Liver (tissue), 9 donors: ENCODE data around the gene EEFSEC. TPM values are rescaled to one million over a fixed set of nuclear protein-coding genes. Genes with fewer than 3 reads are reported as not detected.

Source experiments
- DNase-seq: peaks from one replicate; pipeline ENCODE4 v3.0.0-alpha.2; 2017; ENCODE audit warnings: low spot score
- H3K27ac ChIP-seq, 2 donors: one replicate each; pipeline ENCODE4 v1.7.0; 2013; ENCODE audit warnings: inconsistent platforms in 2 of 2, low read length in 2 of 2, control low read depth in 1 of 2, low read depth in 1 of 2, mild to moderate bottlenecking in 1 of 2
- H3K27me3 ChIP-seq, 4 donors: one replicate each; pipeline versions ENCODE4 v1.6.1 to v1.7.0; 2013; ENCODE audit warnings: low read length in 3 of 4, inconsistent platforms in 1 of 4, mild to moderate bottlenecking in 1 of 4, moderate library complexity in 1 of 4; ENCODE audit not compliant: control insufficient read depth in 4 of 4, insufficient read depth in 4 of 4
- H3K36me3 ChIP-seq, 4 donors: one replicate each; pipeline versions ENCODE4 v1.6.1 to v1.7.0; 2013; ENCODE audit warnings: low read length in 3 of 4, mild to moderate bottlenecking in 3 of 4, low read depth in 1 of 4, moderate library complexity in 1 of 4; ENCODE audit not compliant: control insufficient read depth in 4 of 4, insufficient read depth in 3 of 4
- H3K4me1 ChIP-seq, 4 donors: one replicate each; pipeline versions ENCODE4 v1.6.1 to v1.7.0; 2013; ENCODE audit warnings: low read length in 3 of 4, mild to moderate bottlenecking in 3 of 4, moderate library complexity in 1 of 4; ENCODE audit not compliant: control insufficient read depth in 4 of 4, insufficient read depth in 4 of 4
- H3K4me3 ChIP-seq, 3 donors: one replicate each; pipeline versions ENCODE4 v1.6.1 to v1.7.0; 2013; ENCODE audit warnings: low read length in 3 of 3, control low read depth in 1 of 3, low read depth in 1 of 3, mild to moderate bottlenecking in 1 of 3
- H3K9ac ChIP-seq, 2 donors: one replicate each; pipeline ENCODE4 v1.7.0; 2013; ENCODE audit warnings: low read length in 2 of 2, mild to moderate bottlenecking in 2 of 2, moderate library complexity in 2 of 2, control low read depth in 1 of 2, low read depth in 1 of 2
- H3K9me3 ChIP-seq, 4 donors: one replicate each; pipeline versions ENCODE4 v1.6.1 to v1.7.0; 2013; ENCODE audit warnings: low read length in 3 of 4; ENCODE audit not compliant: control insufficient read depth in 4 of 4
- CTCF ChIP-seq: fragments of 150-350 bp; IDR thresholded peaks from 2 replicates; pipeline ENCODE4 v1.5.1; 2017; ENCODE audit warnings: improper control_type of control experiment, low read depth, low read length; ENCODE audit not compliant: missing input control
- EGR1 ChIP-seq, 2 donors: IDR thresholded peaks; 2 replicates each; pipeline ENCODE4 v1.6.1; 2016 to 2018; ENCODE audit warnings: antibody characterized with exemption in 2 of 2, low read depth in 2 of 2
- FOXA1 ChIP-seq: IDR thresholded peaks from 2 replicates; pipeline ENCODE4 v1.6.1; 2016; ENCODE audit warnings: antibody characterized with exemption
- FOXA2 ChIP-seq: IDR thresholded peaks from 2 replicates; pipeline ENCODE4 v1.6.1; 2016; ENCODE audit warnings: antibody characterized with exemption
- GABPA ChIP-seq, 2 donors: IDR thresholded peaks in 1 of 2; conservative IDR thresholded peaks in 1 of 2; 2 replicates each; pipeline ENCODE4 v1.6.1; 2016; ENCODE audit warnings: antibody characterized with exemption in 2 of 2, mild to moderate bottlenecking in 1 of 2, moderate library complexity in 1 of 2
- HNF4A ChIP-seq, 2 donors: conservative IDR thresholded peaks; 2 replicates each; pipeline ENCODE4 v1.6.1; 2016; ENCODE audit warnings: antibody characterized with exemption in 2 of 2, mild to moderate bottlenecking in 2 of 2
- HNF4G ChIP-seq: IDR thresholded peaks from 2 replicates; pipeline ENCODE4 v1.6.1; 2016; ENCODE audit warnings: antibody characterized with exemption
- JUND ChIP-seq, 2 donors: IDR thresholded peaks; 2 replicates each; pipeline ENCODE4 v1.6.1; 2016; ENCODE audit warnings: antibody characterized with exemption in 2 of 2
- RXRA ChIP-seq, 2 donors: IDR thresholded peaks; 2 replicates each; pipeline ENCODE4 v1.6.1; 2017 to 2018; ENCODE audit warnings: antibody characterized with exemption in 2 of 2, mild to moderate bottlenecking in 1 of 2
- SP1 ChIP-seq: IDR thresholded peaks from 2 replicates; pipeline ENCODE4 v1.6.1; 2018; ENCODE audit warnings: antibody characterized with exemption, mild to moderate bottlenecking
- TAF1 ChIP-seq: conservative IDR thresholded peaks from 2 replicates; pipeline ENCODE4 v1.6.1; 2016; ENCODE audit warnings: antibody characterized with exemption, mild to moderate bottlenecking
- YY1 ChIP-seq: IDR thresholded peaks from 2 replicates; pipeline ENCODE4 v1.6.1; 2016; ENCODE audit warnings: antibody characterized with exemption, mild to moderate bottlenecking
- WGBS: extraction: QIAGEN DNeasy Blood & Tissue Kit; methylation state at CpG from one replicate; pipeline ENCODE4 v1.1.7; 2013; 5-methylcytosine and 5-hydroxymethylcytosine counted together
- polyA plus RNA-seq, 2 donors: library from polyadenylated mRNA; stranded (reverse) in 1 of 2; unstranded in 1 of 2; fragments of 200-250 nt in 1 of 2; fragments of >200 nt in 1 of 2; fragmentation: Nextera tagmentation in 1 of 2; extraction: Ambion mirVana in 1 of 2; gene quantifications; one replicate each; pipeline versions ENCODE4 v1.2.1 to v1.2.3, GENCODE V29; 2013 to 2015
- total RNA-seq, 2 donors: library from RNA; depleted of rRNA; stranded (reverse); fragments of >200 nt; gene quantifications; one replicate each; pipeline ENCODE4 v1.2.3, GENCODE V29; 2014
- TF ChIP-seq, protein P1 (sequence below): IDR thresholded peaks from 2 replicates; pipeline ENCODE4 v1.6.1; 2016; ENCODE audit warnings: antibody characterized with exemption
- donor health status: healthy.
- donor health status: healthy.
- donor health status: healthy.
- donor health status: healthy.
- donor health status: healthy.

The EEFSEC gene
- total and polyA plus RNA-seq, 4 donors: 8.4 to 13.1 (median 10.7) TPM

DNA sequence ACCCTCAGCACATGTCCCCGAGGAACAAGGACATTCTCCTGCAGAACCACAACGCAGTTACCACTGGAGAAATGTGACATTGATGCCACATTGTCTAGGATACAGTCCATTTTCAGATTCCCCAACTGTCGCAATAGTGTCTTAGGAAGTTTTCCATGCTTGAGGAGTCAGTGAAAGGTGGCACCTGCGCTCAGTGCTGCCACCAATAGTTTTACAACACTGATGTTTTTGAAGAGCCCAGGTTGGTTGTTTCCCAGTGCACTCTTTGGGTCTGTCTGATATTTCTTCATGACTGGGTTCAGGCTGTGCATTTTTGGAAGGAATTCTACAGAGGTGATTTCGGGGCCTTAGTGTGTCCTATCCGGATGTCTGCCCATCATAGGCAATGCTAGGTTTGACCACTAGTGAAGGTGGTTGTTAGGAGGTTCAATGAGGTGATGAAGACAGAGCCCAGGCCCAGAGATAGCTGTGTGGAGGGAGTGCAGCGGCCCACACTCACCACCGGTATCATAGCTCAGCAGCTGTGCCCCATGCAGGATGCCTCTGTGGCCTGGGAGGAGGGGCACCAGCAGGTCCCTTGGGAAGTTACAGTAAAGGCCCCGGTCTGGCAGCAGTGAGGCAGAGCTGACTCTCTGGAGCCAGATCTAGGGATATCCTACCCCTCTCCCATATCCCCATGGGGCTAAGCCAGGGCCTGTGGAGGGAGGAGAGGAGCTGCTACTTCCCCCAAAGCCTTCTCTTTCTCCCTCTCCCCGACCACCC, 216.8 kb downstream of the EEFSEC start:
- Histone ChIP-seq H3K27ac (no peak overlapping the region), H3K9me3 (no peaks in the 10 kb centered on the region), H3K9ac (no peak overlapping the region), H3K36me3 (peaks cover 0 to 15% (median 4%) of the 10 kb centered on the region in 4 donors), H3K27me3 (no peaks in the 10 kb centered on the region), H3K4me3 (no peak overlapping the region), H3K4me1 (no peaks in the 10 kb centered on the region)
- TF ChIP-seq HNF4A (conservative IDR thresholded peaks at IDR 0.05) (no peak), CTCF (no peak), GABPA (IDR thresholded peaks at IDR 0.05 in 1 of 2, conservative IDR thresholded peaks at IDR 0.05 in 1 of 2) (no peak), FOXA1 (no peak), RXRA (IDR thresholded peaks at IDR 0.05) (no peak), FOXA2 (no peak), JUND (IDR thresholded peaks at IDR 0.05) (no peak), TAF1 (no peak), YY1 (no peak)
- TF ChIP-seq, protein P1, sequence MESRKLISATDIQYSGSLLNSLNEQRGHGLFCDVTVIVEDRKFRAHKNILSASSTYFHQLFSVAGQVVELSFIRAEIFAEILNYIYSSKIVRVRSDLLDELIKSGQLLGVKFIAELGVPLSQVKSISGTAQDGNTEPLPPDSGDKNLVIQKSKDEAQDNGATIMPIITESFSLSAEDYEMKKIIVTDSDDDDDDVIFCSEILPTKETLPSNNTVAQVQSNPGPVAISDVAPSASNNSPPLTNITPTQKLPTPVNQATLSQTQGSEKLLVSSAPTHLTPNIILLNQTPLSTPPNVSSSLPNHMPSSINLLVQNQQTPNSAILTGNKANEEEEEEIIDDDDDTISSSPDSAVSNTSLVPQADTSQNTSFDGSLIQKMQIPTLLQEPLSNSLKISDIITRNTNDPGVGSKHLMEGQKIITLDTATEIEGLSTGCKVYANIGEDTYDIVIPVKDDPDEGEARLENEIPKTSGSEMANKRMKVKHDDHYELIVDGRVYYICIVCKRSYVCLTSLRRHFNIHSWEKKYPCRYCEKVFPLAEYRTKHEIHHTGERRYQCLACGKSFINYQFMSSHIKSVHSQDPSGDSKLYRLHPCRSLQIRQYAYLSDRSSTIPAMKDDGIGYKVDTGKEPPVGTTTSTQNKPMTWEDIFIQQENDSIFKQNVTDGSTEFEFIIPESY: no peak
- DNase-seq: no peak
- 94% methylated on average over 10 of the region's 10 CpGs for WGBS

DNA sequence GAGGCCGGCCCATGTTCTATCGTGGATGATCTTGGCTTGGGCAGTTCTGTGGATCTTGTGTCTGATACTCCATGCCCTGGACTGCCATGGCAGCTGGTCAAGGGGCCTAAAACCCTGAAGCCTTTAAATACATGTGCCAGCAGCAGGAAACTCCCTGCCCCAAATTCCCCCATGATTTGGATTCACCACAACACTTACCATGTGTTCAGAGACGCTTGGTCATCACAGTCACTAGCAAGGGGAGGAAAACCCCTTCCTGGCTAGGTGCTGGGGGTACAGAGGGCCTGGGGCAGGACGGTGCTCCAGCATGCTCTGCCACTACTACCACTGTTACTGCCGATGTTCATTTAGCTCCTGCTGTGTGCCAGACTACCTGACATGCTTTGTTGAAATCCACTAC, 219.0 kb downstream of the EEFSEC start:
- Histone ChIP-seq H3K9me3 (no peaks in the 10 kb centered on the region), H3K36me3 (peaks cover 0 to 13% (median 4%) of the 10 kb centered on the region in 4 donors), H3K9ac (no peak overlapping the region), H3K4me1 (no peaks in the 10 kb centered on the region), H3K27ac (no peak overlapping the region), H3K4me3 (no peak overlapping the region), H3K27me3 (no peaks in the 10 kb centered on the region)
- TF ChIP-seq HNF4G: no peak
- TF ChIP-seq EGR1 (IDR thresholded peaks at IDR 0.05; ENCODE audit: low read depth in 2 of 2): no peak
- no peak for TF ChIP-seq FOXA2
- no peak for TF ChIP-seq RXRA (IDR thresholded peaks at IDR 0.05)
- TF ChIP-seq YY1: no peak
- TF ChIP-seq SP1: no peak
- TF ChIP-seq TAF1: no peak
- no peak for TF ChIP-seq CTCF
- no peak for TF ChIP-seq JUND (IDR thresholded peaks at IDR 0.05)
- no peak for TF ChIP-seq GABPA (IDR thresholded peaks at IDR 0.05 in 1 of 2, conservative IDR thresholded peaks at IDR 0.05 in 1 of 2)
- TF ChIP-seq FOXA1: no peak
- DNase-seq: no peak
- 94% methylated on average over 5 of the region's 5 CpGs for WGBS
